Measurements from ENCODE around the gene ARHGDIB. TPM values are rescaled to one million over a fixed set of nuclear protein-coding genes. Genes with fewer than 3 reads are reported as not detected.

The ARHGDIB gene
- total RNA-seq, 1 experiment from 2014 or later, result 167 TPM

- no peak for DNase-seq (ENCODE audit: low read depth)
Measured at GRCh38 chr12:14984036-14984435, 22.6 kb upstream of the ARHGDIB start.

GRCh38 chr12:14982991-14983390, 21.6 kb upstream of the ARHGDIB start:
- no peak for DNase-seq (ENCODE audit: low read depth)

DNA sequence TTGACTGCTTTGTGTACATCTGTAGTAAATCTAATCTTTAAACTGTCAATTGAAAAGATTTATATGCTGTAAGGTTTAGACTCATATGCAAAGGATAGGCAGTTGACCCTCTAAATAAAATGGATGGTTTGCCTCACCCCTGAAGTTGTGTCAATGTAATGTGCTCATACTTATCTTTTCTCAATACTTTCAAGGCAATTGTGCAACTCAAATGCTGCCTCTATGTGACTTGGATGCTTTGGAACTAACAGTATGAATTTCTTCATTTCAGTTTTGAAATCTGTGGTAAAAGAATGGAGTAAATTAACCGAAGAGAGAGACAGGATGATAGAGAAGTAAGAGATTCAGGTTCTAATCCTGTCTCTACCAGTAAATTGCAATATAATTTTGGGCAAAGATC, 21.2 kb upstream of the ARHGDIB start:
- no peak for DNase-seq (ENCODE audit: low read depth)

DNA sequence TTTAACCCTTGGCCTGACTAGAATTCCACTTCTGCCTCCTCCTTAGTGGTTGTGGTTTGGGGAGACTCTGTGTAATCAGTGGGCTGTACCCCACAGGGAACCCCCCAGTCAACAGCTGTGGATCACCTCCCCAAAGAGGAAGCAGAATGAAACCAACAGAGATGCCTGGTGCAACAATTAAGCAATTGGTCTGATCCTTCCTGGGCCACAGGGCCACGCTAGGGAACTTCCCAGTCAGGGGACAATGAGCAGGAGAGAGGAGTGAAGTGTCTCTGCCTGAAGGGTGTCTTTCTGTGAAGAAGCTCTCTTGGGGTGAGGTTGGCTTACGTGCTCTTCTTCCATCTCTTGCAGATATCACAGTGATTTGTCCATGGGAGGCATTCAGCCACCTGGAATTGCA, 19.6 kb upstream of the ARHGDIB start:
- no peak for DNase-seq (ENCODE audit: low read depth)

GRCh38 chr12:14979468-14979867, 18.1 kb upstream of the ARHGDIB start:
- no peak for DNase-seq (ENCODE audit: low read depth)

DNA sequence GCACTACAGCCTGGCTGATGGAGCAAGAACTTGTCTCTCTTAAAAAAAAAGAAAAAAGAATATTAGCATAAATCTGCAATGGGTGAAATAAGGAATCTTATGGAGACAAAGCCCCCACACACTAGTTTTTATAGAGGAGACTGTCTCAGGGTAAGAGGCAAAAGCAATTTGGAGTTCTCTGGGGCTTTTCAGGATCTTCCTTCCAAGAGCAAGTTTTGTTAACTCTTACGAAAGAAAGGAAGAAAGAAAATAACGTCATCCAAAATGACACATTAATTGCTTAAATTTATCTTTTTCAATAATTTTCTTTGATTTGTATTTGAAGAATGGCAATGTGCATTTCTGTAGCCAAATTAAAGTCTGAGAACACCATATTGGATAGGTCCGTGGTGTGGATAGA, 15.3 kb upstream of the ARHGDIB start:
- no peak for DNase-seq (ENCODE audit: low read depth)

DNA sequence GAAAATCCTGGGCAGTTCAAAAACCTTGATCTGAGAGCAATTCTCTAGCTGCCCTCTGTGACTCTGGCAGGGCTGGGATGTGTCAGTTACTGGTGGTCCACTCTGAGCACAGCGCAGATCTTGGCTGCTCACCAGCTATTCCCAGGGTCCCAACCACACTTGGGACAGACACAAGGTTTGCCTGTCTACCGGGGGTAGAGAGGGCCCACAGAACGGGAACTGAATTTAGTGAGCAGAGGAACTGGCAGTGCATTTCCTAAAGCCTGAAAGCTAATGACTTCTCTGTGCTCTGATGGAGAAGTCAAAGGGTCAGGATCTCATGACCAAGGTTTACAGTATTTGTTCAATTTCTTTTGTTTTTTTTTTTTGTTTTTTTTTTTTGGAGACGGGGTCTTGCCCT, 14.1 kb upstream of the ARHGDIB start:
- no peak for DNase-seq (ENCODE audit: low read depth)

- DNase-seq (ENCODE audit: low read depth), result no peak
Measured at GRCh38 chr12:14974633-14975032, 13.2 kb upstream of the ARHGDIB start.

DNA sequence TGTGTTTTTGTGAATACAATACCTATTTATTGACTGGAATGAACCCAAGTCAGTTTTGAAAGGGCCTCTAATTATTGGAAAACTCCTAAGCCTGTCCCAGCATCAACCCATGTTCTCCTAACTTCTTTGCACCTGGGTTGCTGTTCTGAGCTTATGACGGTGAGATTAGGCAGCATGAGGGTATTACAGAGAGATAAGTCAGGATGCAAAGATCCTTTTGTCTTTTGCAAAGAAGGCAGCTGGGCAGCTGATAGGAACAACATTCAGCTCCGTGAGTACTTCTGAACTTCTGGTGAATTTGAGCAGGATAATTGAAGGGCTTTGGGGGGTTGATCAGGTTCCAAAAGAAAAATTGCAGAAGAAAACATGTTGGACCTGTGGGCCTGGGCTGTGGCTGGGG, 11.4 kb upstream of the ARHGDIB start, which contains the start of gene PDE6H:
Gene PDE6H (plus strand): TSS at position 227 of the 400 bp plus-strand sequence. CDS start 4,971 bp downstream, outside the sequence.
- no peak for DNase-seq (ENCODE audit: low read depth)

DNA sequence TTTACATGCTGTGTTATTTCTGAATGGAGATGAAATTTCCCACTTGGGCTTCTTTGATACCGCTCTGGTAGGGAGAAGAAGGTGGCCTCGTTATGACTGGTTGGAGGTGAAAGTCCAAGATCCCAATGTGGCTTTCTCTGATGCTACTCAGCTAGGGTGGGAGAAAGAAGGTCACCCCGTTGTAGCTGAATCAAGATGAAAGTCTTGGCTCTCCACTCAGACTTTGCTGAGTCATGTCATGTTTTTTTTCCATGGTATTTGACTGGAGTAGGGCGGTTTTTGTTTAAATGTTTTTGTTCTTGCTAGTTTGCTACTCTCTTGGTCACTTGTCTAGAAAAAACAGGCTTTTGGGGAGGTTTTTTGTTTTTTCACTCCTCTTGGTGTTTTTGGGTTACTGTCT, 9.1 kb upstream of the ARHGDIB start:
- peak; percentile 12 for DNase-seq (ENCODE audit: low read depth)

DNA sequence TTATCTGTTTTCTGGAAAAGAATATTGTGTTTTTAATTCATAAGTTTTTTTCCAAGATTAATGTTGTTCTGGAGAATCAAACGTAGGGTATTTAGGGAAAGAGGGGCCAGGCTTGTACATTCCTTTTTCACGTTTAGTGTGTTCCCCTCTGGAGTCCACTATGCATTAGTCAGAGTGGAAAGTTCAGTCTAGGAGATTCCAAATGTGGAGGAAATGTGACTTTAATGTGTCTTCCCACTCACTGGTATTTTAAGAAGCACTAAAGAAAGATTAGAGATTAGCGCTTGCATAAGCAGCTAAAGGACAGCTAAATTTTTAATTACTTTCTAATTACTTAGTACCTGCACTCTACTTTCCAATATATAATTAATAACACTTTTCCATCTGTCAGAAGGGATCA, 7.1 kb upstream of the ARHGDIB start:
- DNase-seq (ENCODE audit: low read depth), result no peak

DNA sequence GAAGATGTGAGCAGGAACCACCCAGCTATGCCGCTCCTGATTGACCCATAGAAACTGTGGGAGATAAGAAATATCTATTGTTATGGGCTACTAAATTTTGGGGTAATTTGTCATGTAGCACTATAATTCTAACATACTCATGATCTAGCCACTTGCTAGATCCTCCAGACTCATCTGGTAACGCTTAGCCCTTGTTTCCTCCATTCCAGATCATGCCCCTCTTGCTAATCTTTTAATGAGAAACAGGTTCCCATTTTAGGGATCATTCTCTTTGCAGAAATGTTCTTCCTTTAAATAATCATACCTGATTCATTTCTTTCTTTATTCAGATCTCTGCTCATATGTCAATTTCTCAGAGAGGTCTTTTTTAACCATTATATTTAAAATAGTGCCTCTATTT, 3.8 kb upstream of the ARHGDIB start:
- no peak for DNase-seq (ENCODE audit: low read depth)

- DNase-seq (ENCODE audit: low read depth), result no peak
Measured at GRCh38 chr12:14964406-14964805, 3.0 kb upstream of the ARHGDIB start.

- DNase-seq (ENCODE audit: low read depth), result no peak
Measured at GRCh38 chr12:14963520-14963919, 2.1 kb upstream of the ARHGDIB start.

- DNase-seq (ENCODE audit: low read depth), result no peak
Measured at GRCh38 chr12:14962797-14963196, 1.4 kb upstream of the ARHGDIB start.

- no peak for DNase-seq (ENCODE audit: low read depth)
Measured at GRCh38 chr12:14962153-14962539, 745 bp upstream of the ARHGDIB start.

DNA sequence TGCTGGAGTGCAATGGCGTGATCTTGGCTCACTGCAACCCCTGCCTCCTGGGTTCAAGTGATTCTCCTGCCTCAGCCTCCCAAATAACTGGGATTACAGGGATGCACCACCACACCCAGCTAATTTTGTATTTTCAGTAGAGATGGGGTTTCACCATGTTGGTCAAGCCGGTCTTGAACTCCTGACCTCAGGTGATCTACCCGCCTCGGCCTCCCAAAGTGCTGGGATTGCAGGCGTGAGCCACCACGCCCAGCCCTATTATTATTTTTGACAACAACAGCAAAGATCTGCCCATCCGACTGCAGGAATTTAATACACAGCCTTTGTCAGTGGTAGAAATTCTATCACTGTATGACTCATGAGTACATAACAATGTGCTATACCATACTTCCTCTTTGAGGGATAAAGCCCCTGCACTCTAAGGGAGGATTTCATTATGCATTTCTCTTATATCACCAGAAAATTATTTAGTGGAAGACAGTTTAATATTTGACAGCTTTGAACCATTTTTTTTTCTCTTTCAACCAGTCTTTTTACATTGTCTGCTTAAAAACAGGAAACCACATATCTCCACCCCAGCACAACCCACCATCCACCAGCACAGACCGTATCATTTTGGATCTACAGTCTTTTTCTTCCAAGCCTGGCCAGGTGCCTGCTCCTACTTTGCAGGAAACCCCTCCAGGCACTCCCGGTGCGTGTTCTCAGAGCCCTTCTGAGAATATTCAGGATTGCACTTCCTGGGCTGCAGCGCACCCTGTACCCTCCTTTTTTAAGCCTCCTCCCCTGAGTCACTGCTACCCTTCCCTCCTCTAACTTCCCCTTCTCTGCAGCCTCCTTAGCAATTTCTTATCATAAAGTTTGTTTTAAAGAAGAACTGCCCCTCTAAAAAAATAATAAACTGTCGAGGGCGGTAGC, 594 bp downstream of the ARHGDIB start:
- DNase-seq (ENCODE audit: low read depth), result peak; percentile 81

DNA sequence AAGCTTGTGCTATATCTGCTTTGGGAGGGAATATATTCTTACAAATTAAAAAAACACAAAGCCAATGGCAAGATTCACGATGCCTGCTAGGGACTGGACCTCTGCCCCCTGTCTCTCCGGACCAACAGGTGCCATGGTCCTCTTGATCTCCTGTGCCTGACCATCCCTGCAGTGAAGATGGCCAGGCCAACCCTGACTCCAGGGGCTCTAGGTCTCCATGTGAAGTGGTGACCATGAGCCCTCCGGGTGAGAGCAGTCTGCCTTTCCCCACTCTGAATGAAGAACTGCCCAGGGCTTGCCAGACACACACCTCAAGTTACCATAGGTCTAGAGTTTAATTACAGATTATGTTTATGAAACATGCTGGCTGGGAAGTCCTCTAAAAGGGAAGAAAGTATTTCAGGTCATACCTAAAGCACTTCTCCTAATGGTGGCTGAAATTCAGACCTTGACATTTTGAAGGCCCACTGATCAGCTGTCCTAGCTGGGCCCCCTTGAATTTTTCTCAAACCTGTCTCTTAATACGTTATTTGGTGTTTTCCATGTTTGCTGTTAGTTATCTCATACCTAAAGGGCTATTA, 1.4 kb downstream of the ARHGDIB start:
- no peak for DNase-seq (ENCODE audit: low read depth)

DNA sequence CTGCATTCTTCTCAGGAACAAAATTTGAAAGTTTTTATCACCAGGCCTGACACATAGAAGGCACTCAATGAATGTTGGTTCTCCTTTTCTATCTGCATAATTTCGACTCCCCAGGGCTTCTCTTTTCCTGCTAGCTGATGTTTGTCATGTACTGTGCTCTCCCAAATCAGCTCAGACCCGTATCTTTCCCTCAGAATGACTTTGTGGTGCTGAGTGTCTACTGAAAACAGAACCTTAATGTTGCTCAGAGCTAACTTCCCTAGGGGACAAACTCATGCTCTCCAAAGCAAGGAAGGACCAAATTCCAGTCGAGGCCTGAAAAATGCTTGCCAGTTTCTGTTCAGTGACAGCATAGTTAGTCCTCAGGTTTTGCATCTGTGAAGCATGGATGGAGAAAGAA, 1.9 kb downstream of the ARHGDIB start:
- no peak for DNase-seq (ENCODE audit: low read depth)

DNA sequence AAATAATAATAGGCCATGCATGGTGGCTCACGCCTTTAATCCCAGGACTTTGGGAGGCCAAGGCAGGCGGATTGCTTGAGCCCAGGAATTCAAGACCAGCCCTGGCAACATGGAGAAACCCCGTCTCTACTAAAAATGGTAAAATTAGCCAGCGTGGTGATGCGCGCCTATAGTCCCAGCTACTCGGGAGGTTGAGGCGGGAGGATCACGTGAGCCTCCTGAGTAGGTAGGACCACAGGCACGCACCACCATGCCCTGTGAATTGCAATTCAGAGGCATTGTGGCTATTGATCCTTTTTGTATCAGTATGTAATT, 2.3 kb downstream of the ARHGDIB start:
- DNase-seq (ENCODE audit: low read depth), result no peak

DNA sequence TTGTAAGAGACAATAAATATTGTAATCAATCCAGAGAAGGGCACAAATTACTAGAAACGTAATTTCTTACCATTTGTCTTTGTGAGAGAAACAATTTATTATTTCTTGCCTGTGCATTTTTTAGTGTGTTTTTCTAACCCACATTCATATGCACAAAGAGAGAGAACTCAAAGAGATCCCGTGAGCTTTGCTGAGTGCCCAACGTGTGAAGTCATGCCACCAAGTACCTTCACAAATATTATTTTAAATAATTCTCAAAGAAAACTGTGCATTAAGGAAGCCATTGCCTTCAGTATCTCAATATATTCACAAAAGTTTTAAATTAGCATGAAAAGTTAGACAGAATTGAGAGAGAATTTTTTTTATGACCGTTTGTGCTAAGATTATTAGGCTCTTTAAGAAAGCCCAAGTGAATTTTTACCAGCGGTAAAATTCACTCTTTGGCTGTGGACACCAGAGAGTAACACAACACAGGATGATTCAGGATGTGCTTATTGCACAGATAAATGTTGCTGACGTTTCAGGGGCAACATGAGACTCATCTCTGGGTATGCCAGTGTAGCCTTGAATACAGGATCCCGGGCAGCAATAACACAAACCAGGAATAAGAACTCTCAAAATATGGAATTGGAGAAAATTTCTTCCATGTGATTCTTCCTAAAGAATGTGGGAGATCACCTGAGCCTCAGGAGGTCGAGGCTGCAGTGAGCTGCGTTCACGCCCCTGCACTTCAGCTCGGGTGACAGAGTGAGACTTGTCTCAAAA, 2.9 kb downstream of the ARHGDIB start:
- no peak for DNase-seq (ENCODE audit: low read depth)

- no peak for DNase-seq (ENCODE audit: low read depth)
Measured at GRCh38 chr12:14957551-14958168, 3.7 kb downstream of the ARHGDIB start.
